ENCODE results near the gene VASH1. TPM values are rescaled to one million over a fixed set of nuclear protein-coding genes. Genes with fewer than 3 reads are reported as not detected.
A peak's percentile ranks its signal among the peaks of the same experiment; 100 is the strongest.

The VASH1 gene
- polyA plus RNA-seq, 12 donors: 36.8 to 64.5 (median 46.1) TPM; not detected in 1

DNA sequence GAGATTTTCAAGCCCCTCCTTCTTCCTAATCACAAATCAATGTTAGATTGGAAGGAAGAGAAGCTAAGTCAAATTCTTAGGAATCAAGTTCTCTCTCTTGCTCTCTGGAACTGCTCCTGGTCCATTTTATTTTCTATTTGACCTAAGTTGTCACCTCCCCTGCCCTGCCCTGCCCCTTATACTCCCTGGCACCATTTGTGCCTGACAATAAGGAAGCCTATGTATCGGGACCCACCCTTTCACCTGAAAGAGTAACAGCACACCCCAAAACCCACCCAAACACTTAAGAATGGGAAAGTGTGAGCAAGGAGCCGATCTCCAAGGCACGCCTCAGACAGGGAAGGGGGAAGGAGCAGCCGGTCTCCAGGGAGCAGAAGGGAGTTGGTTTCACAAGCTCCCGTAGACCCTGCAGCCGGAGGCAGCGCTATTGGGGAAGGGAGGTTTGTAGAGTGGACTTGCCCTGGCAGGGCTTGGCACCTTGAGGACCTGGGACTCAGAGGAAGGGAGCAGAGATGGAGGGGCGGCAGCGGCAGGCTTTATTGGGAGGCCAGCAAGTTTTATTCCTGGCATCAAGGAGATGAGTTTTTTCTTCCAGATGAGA is 66.5 kb downstream of the VASH1 start:
- DNase-seq: no peak

DNA sequence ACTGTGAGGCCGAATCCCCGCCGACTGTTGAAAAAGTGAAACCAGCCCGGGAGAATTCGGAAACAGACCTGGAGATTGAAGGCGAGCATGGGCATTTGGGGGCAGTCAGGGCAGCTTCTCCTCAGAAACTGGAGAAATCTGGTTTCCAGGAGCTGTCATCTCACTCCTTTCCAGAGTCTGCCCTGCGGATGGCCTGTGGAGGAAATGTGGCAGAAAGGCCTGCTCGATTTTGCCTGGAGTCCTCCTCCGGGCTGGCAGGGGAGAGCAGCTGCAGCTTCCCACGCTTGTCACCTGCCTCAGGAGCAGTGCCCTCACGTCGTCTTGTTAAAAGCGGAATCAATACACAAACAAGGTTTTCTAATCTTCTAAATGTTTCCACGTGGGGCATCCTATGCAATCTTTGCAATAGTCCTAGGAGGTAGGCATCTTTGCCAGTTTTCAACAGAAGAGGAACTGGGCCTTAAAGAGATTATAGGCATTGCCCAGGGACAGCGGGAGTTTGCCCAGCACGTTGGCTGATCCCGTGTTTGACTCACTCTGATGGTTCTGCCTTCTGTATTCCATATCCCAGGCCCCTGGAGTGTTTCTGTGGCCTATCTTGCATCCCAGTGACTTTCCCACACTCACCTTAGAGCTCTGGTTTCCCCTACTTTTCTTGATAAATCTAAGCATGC is 67.2 kb downstream of the VASH1 start:
- DNase-seq: no peak

DNA sequence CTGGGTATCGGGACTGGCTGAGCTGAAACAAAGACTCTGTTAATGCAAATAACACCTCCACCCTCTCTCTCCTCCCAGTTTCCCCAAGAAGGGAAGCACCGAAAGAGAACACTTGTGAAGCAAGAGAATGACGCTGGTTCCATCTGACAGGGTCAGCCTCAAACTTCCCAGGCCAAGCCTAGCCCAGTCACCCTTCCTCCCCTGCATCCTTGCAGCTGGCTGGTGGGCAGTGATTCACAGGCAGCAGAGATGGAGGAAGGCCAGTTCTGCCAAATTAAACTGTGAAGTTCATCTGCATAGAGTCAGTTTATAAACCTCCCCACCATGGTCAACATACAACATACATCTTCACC is 67.7 kb downstream of the VASH1 start:
- no peak for DNase-seq

DNA sequence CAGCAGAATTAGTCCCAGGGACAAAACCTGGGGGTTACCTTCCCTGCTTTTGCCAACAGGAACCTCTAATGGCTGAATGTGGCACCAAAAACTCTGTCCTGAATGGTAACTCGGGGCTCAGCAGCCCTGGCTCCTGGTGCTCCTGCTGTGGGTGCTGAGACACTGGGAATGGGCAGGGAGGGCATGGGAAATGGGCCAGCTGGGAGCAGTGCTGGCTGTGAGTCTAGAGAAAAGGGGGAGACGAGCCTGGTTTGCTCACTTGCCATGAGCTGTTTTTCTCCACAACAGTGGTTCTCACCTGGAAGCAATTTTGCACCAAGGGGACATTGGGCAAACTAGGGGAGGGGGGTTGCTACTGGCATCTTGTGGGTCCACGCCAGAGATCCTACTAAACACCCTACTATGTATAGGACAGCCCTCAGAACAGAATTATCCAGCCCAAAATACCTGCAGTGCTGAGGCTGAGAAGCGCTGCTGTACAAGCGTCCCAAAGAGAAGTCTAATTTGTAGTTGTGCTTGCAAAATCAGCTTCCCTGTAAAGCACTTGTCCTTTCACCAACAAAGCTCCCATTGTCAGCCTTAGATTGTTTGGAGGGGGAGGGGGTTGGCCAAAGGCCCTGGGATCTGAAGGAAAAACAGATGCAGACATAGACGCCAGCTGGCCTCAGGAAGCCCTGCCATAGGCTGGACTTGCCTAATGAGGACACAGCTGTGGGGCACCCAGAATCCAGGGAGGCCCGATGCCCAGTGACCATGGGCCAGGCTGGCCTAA is 68.6 kb downstream of the VASH1 start:
- DNase-seq: peak; percentile 74

DNA sequence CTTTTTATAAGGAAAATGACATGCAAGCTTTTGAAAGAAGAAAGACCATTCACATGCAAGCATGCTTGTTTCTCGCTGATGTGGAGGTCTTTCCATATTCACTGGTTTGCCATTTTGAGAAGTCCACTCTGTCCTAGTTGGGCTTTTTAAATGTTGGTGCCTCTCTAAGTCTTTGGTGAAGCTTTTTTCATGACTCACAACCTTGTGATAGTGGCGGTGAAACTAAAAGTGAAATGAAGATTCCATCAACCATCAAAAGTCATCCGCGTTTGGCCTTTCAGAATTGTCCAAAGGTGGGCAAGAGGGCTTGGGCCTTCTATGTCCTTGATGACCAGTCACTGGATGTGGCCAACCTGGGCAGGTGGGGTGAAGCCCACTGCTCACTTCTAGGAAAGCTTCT is 69.3 kb downstream of the VASH1 start:
- no peak for DNase-seq

DNA sequence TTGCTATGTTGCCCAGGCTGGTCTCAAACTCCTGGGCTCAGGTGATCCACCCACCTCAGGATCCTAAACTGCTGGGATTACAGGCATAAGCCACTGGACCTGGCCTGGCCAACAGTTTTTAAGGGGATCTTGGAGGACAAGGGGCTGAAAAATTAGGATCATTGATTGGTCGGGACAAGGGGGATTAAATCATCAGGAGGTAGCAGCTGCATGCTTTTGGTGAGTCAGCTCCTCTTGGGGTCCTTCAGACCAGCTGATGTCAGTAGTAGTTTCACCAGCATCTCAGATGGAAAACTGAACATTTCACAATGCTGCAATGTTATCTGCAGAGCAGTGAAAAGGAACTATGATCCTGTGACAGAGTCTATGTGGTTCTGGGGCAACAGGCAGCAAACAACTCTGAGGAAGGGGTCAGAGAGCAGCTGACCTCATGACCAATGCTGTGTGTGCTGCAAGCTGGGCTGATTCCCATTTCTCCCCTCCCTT is 71.3 kb downstream of the VASH1 start:
- no peak for DNase-seq

Other genes with a start within 250 kb of the VASH1 start
- 10 to 100 TPM in 11 of 12 donors, not detected in 1; 12.7 to 31.7 (median 20.3) TPM for gene ANGEL1, start 51.4 kb downstream of the VASH1 start, polyA plus RNA-seq (ENCODE audit: insufficient read length in 12 of 12)
- gene LRRC74A, start 64.9 kb downstream of the VASH1 start, polyA plus RNA-seq (ENCODE audit: insufficient read length in 12 of 12): under 1 TPM in 2 of 12 donors, not detected in 10; 0.15 to 0.21 TPM